ENCODE results near the gene GRID2.
"Not testable (repeated sequence)": the region's sequence is repeated elsewhere in the genome, so short reads cannot be mapped to it uniquely, and the experiment has no call there.

GRID2 gene

DNA sequence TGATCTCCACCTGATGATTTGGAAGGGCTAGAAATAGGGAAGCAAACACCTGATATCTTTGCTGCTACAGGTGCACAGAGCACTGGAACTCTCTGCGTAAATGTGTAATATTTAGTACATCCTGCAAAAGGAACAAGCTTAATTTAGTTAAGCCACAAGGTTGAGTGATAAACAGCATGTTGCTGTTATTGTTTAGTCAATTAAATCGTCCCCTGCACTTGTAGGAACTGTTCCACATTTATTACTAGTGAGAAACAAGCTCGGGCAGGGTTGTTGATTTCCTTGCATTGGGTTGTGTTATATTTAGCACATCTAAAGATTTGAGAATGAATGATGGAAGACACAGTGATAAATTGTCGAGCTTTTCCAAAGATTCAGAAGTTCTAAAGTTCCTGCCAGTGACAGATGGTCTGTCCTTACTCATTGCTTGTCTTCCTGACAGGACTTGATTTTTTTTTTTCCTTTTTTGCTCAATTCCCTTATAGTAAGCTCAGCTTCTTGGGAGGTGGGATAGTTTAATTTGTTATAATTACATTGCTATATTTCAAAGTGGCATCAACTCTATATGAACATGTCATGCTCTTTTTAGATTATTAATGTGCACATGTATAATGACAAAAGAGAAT, 897.8 kb downstream of the GRID2 start:
- no peak for DNase-seq (ENCODE audit: low spot score)

DNA sequence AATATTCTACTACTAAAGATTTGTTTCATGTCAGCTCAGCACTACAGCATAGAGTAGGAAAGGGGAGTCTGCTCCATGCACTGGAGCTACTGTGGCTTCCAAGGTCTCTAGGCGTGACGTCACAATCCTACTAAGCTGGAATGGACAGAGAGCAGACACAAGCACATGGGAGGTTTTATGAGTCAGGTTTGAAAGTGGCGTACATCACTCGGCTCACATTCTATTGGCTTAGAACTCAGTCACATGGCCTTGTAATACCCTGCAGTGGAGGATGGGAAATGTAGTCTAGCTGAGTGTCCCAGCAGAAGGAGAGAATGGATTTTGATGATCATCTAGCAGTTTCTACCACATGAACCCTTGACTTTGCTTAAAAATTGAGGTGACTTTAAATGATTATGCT, 899.9 kb downstream of the GRID2 start:
- no peak for DNase-seq (ENCODE audit: low spot score)

DNA sequence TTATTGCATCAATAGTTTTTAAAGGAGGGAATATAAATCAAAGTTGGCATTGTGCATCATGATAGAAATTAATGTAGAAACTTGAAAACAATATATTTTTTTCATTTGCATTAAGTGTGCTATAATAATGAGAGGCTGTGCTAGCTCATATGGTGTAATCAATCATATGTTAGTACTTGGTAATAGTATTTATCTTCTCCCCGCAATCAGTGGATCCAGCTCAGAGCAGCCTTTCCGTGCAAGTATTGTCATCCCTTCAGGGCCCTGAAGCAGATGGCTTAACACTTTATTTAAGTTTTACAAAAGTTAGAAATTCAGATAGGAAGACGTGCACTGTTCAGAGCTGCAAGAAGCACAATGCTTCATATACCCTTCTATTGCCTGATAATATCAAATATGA, 908.5 kb downstream of the GRID2 start:
- no peak for DNase-seq (ENCODE audit: low spot score)

DNA sequence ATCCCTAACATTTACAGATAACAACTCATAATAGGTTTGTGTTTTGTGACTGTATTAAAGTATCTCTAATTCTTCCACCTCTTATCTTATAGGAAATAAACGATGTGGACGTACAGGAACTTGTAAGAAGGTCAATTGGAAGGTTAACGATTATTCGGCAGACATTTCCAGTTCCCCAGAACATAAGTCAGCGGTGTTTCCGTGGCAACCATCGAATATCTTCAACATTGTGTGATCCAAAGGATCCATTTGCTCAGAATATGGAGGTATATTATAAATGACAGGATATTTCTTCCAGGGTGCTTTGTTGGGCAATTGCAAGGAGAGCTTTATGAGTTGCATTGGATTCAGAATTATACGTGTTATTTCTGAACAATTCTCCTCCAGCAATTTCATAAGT, 912.9 kb downstream of the GRID2 start:
- DNase-seq (ENCODE audit: low spot score): no peak

DNA sequence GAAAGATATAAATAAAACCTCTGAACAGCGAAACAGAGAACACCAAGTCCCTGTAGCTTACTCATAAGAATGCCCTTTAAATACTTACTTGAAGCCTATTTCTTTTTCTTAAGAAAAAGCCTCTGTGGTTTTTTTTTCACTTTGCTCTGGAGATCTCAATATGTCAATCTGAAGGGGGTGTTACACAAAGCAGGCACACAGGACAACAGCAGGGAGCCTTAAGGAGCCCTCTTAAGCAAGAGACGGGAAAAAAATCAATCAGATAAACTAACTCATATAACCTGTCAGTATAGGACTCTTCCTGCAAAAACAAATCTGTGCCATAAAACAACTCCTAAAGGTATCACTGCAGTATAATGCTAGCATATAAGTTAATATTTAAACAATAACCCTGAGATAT, 913.7 kb downstream of the GRID2 start:
- no peak for DNase-seq (ENCODE audit: low spot score)

DNA sequence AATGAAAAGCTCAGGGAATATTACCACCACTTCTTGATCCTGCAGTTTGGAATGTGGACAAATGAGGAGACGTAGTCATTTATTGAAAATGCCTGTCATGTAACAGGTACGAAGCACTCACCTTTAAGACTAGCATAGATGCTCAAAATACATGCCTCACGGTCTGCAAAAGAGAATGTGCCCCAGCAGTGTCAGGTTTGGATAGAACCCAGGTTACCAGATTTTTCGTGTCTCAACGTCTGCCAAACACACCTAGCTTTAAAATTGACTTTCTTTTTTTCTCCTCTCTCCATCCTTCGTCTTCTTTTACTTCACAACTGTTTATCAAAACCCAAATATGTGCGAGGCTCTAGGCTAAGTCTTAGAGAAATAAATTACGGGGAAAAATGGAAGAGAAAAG, 918.0 kb downstream of the GRID2 start:
- DNase-seq (ENCODE audit: low spot score): no peak

DNA sequence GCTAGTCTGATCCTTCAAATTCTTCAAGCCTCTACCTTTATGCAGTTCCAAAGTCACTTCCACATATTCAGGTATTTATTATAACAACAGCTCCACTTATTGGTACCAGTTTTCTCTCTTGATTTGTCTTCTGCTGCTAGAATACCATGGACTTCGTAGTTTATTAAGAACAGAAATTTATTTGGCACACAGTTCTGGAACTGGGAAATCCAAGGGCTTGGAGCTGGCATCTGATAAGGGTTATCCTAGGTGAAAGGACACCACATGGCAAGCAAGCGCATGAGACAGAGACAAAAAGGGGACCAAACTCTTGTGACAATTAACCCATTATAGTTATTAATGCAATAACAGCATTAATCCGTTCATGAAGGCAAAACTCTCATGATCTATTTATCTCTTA, 924.3 kb downstream of the GRID2 start:
- DNase-seq (ENCODE audit: low spot score): no peak

DNA sequence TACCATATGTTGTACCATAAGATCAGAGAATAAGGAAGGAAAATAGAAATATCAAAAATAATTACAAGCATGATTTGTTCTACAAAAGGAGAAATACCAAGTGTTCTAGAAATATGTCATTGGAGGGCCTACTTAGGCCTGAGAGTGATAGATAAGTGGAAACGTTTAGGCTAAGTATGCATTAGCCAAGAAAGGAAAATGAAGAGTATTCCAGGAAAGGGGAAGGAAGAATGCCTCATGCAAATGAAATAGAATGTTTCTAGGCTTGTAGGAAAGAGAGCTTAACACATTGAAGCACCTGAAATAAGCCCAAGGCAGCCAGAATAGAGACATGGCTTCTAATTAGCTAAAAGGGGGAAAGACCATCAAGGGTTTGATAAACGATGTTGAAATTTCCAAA, 929.1 kb downstream of the GRID2 start:
- DNase-seq (ENCODE audit: low spot score): no peak

DNA sequence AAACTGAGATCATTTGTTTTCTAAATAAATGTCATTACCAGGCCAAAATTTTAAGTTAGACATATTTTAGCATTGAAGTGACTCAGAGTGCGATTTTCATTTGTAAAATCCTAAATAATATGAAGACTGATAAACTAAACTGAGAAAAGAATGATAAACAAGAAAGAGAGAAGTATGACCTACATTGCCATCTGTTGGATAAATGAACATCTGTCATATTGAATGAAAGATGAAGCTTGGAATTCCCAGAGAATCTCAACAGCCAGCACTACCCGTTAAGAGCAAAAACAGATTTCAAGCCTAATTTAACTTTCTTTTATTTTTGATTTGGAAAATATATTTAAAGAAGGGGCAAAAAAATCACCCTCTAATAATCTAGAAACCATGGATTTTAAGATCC, 933.8 kb downstream of the GRID2 start:
- no peak for DNase-seq (ENCODE audit: low spot score)

DNA sequence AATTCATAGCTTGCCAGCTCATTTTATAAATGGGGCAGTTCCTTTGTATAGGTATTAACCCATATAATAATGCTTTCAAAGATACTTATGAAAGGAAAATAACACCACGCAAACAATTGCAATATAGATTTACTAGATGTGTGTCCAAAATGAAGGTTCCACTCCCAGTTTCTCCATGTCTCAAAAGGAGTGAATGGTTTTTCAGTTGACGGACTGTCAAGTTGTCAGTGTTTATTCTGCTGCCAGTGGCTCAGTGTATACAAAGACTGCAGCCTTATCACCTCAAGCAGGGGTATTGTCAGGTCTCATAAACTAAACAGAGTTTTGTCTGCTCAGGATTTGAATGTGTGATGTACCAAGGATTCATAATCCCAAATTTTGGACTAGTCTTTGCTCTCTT, 939.5 kb downstream of the GRID2 start:
- DNase-seq (ENCODE audit: low spot score): no peak

DNA sequence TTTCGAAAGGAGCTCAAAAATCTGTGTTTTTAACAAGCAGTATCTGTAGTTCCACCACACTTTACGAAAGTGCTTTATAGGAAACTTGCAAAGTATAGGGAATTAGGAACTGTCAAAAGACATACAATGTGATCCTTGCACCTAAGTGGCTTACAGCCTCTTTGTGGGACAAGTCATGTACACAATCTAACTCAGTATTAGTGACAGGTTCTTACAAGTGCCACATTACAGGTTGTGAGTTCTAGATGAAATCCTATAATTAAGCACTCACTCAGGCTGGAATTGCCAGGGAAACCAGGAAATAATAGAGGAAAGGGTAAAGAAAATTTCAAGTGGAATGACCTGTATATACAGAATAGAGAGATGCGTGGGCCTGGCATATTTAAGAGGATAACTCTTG, 957.4 kb downstream of the GRID2 start:
- DNase-seq (ENCODE audit: low spot score): no peak

DNA sequence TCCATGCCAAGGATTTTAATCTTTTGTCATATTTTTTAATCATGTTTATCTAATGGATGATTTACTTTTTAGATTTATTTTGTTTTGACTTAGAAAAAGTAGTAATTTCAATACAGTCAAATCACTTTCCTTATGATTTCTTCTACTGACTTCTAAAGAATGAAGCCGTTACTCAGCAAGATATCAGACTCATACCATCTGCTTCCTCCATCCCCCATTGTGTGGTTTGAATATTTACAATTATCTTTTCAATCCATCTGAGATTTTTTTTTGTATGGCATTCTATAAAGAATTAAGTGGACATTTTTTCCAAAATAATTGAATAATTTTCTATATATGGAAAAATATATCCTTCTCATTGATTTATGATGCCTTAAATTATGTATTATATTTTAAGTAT, 959.4 kb downstream of the GRID2 start:
- no peak for DNase-seq (ENCODE audit: low spot score)

DNA sequence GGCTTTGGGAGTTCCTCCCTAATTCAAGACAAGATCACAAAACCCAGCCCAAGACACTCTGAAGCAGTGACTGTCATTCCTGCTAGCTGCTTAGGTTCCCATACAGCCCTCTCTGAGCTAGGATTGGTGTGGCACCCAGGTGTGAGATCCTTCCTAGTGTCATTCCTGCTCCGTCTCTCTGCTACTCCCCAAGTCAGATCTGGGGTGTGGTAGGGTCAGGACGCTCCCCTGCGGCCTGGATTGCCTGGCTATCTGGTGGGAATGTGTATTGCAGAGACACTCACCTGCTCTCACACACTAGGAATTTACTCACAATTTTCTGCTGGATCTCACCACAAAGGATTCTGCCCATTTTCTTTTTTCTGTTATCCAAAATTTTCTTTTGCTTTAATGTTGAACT, 964.0 kb downstream of the GRID2 start:
- no peak for DNase-seq (ENCODE audit: low spot score)

DNA sequence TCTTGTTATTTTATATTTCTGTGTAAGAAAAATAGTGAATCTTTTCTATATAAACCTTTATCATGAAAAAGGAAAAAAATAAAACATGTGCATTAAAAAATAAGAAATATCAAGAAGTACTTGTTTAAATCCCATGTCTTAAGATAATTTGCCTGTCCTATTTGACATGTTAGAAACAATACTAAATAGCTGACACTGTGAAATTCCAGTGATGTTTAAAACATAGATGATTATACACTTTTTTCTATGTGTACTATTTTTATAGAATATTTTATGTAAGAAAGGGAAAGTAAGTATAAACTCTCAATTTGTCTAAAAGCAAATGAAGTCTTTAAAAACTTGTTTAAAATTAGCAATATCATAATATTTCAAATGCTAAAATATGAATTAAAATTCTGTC, 981.6 kb downstream of the GRID2 start:
- DNase-seq (ENCODE audit: low spot score): no peak

DNA sequence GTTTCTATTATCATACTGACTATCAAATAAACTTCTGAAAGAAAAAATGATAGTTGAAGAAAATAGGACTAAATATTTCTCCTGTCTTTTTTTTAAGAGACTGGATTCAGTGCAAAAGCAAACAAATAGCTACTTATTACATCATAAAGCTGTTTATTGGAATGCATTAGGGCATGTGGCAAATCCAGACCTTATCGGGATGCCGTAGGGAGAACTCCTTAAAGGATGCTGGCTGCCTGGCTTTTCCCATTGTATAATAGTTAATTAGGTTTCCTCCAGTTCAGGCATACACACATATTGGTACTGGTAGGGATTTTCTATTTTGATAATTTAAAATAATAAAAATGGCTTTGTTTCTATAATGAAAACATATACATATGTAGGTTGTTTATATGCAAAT, 985.5 kb downstream of the GRID2 start:
- DNase-seq (ENCODE audit: low spot score): no peak

DNA sequence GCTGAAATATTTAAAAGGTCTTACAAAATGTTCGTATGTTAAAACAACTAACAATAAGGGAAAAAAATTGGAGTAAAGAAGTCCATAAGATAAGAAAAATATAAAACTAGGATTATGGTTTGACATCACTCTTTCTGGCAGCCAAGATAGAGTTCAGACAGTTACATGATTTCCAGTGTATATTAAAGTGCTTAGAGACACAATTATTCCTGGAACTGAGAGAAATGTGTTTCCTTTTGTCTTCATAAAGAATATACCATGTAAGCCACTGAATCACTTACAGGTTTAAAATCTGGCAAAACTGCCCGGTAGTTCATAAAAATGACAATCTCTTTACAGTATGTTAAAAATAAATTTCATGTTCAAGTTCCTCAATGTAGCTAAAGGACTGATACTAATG, 986.1 kb downstream of the GRID2 start:
- no peak for DNase-seq (ENCODE audit: low spot score)

DNA sequence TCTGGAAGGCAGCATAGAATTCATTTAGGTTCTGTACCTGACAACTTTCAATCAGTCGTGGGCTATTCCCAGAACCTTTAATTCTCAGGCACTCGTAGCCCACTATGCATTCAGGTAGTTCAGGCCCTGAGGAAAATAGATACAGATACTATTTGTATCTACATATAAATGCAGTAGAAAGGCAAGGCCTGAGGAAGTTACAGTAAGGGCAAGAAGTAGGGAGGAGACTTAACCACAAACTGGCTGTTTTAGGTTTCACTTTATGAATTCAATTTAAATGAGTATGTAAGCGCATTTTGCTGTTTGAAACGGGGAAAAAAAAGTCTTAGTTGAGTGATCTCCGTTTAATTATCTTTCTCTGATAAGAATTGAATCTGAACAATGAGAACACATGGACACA, 995.4 kb downstream of the GRID2 start:
- no peak for DNase-seq (ENCODE audit: low spot score)

DNA sequence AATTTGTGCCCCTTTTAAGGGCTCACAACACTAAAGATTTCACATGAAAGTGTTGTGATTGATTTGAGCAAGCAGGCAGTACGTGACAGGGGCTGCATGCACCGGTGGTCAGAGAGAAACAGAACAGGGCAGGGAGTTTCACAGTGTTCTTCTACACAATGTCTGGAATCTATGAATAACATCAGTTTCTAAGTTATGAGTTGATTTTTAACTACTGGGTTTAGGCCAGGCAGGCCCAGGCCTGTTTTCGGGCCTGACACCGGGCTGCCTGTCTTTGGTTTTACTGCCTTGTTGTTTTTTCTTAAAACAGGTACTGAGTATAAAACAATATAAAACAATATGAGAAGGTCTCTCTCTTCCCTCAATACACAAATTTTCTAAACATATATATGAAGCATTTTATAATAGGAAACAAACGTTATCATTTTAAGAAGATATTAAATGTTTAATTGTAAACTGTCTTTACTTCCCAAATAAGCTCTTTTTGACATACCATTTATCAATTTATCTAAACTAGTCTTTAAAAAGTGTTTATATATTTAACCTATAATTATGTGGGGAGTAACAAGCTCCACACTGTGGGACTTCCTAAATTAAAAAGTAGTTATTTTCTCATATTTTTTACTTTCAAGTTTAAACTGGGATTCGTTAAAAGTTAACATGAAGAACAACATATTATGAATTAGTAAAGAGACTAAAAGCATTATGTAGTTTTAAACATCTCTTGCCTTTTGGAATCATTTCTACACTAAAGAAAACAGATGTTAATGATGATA, 997.2 kb downstream of the GRID2 start:
- not testable (repeated sequence) for DNase-seq (ENCODE audit: low spot score)

DNA sequence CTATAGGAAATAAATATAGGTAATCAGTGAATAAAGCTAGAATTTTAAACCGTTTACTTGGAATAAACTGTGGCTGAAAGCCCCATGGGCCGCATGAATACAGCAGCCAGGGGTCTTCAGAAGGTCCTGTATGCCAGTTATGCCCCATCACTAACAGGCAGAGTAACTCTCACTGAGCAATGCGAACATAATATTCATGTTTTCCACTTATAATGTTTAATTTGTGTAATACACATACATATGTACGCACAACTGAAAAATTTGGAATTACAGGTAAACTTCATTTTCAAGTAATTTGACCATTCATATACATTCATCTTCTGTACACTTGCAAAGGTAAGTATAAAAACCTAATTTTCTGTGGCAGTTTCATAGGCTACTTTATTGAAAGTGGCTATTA, 998.5 kb downstream of the GRID2 start:
- no peak for DNase-seq (ENCODE audit: low spot score)

DNA sequence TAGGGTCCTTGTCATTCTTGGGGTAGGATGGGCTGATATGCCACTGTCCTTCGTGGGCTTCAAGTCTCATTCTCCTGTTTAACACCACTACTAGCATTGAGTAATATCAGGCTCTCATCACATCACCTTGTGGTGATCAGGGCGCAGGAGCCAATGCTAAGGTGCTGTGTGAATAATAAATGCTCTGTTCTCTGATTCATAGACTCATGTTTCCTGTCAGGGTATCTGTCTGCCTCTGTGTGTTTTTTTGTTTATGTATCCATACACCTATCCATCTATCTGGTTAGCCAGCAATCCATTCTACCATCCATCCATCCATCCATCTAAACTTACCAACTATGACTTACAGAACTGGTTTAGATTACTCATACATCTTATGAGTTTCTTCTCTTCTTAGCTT, 999.7 kb downstream of the GRID2 start:
- no peak for DNase-seq (ENCODE audit: low spot score)

DNA sequence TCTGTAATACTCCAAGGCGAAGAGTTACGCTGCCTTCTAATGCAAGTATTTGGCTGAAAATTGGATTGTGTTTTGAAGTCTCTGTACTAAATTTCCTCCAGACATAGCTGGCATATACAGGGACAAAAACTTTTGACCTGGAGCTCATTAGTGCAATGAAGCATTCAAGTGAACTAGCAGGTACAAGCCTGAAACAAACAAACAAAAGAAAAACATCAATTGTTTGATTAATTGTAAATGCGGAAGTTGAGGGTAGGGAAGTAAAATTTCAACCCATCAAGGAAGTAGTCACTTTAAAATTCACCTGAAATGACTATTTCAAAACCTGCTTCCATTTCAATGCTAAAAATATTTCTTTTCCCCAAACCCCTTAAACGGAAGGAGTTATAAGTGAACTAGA, 1008.5 kb downstream of the GRID2 start:
- no peak for DNase-seq (ENCODE audit: low spot score)

DNA sequence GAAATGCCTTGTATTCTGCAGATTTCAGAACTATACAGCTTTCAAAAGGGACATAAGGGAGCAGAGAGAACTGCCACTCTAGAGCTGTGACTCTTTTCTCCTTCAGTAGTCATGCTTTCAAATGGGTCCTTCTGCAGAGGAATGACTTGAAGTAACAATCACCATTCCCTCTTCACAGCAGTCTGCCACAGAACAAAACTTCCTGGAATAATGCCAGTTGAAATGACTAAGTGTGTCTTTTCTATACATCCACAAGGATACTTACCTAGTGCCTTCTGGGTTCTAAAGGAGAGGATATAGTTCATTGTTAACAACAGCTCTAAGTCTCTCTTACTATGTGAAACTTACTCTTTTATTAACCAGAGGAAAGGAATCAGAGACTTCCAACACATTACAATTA, 1009.4 kb downstream of the GRID2 start:
- no peak for DNase-seq (ENCODE audit: low spot score)

DNA sequence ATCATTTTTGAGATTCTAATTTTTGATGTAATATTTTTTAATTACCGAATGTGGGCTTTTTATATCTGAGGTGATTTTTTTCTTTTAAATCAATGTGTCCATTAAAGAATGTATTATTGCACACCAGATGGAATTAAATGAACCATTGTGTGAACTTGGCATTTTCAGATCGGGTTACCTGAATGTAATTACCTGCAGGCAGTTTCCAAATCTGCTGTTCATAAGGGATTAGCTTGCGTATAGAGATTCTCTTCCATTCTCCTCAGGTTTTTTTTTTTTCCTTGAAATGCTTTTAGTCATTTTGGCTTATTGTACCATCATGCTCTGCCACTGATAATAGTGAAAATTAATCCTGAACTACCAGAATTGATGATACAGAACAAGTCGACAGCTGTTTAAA, 1013.3 kb downstream of the GRID2 start:
- DNase-seq (ENCODE audit: low spot score): no peak

DNA sequence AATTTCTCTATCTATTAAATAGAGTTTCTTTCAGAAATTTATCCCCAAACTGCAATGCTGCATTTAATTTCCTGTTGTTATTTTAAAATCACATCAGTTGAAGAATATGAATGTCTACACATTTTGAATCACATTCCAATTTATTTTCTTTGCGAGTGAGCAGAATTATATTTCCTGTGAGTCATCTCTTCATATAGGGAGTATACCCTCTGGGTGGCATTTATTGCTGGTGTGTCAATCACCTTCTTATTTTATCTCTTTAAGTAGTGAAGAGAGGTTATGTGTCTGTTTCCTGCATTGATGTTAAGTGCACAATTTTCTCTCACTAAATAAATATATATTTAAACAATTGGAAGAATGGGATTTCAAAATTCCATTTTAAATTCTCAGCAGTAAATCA, 1013.8 kb downstream of the GRID2 start:
- no peak for DNase-seq (ENCODE audit: low spot score)
